ENCODE measurements around the gene UNC13D. TPM values are rescaled to one million over a fixed set of nuclear protein-coding genes. Genes with fewer than 3 reads are reported as not detected.

The UNC13D gene
- total and polyA plus RNA-seq, 9 of the 15 experiments (the other 6 are each of a cell fraction or from before 2014, with no cell fraction given), result 0.86 to 244 (median 69.2) TPM

GRCh38 chr17:75845058-75845711 lies 981 bp upstream of the UNC13D start (continued):
- TF ChIP-seq ZNF318 (IDR thresholded peaks at IDR 0.05; ENCODE audit: borderline replicate concordance in 1 of 2, low read depth in 1 of 2), result no peak
- TF ChIP-seq RCOR1 (IDR thresholded peaks at IDR 0.05; ENCODE audit: borderline replicate concordance in 1 of 2, low read depth in 2 of 2, low read length in 2 of 2), result peak; percentile 75 to 93; a peak in 3 of 4 replicates
- no peak for TF ChIP-seq RERE (CRISPR knock-in tag; IDR thresholded peaks at IDR 0.05; ENCODE audit: borderline replicate concordance)
- TF ChIP-seq CUX1 (CRISPR knock-in tag; IDR thresholded peaks at IDR 0.05), result no peak
